ENCODE data around the gene ZSCAN21. TPM values are rescaled to one million over a fixed set of nuclear protein-coding genes. Genes with fewer than 3 reads are reported as not detected.

The ZSCAN21 gene
- total RNA-seq, 2 experiments from 2014 or later, result 2.0 to 2.7 TPM

GRCh38 chr7:100074841-100075240, 25.3 kb downstream of the ZSCAN21 start:
- no peaks in the 10 kb centered on the region for H3K27me3 Mint-ChIP-seq
- H3K9me3 Mint-ChIP-seq, result peaks cover 10% of the 10 kb centered on the region
- Histone ChIP-seq H3K4me1 (ENCODE audit: insufficient read depth, low read length) (peaks cover 9% of the 10 kb centered on the region), H3K36me3 (ENCODE audit: insufficient read depth, low read length) (peaks cover 90% of the 10 kb centered on the region), H3K27ac (ENCODE audit: low read depth in 1 of 2, low read length in 2 of 2) (no peak overlapping the region), H3K4me3 (ENCODE audit: low read length) (no peak overlapping the region), H3K9me3 (ENCODE audit: control insufficient read depth in 1 of 2, insufficient read depth in 1 of 2, low read length in 2 of 2) (peaks cover 22 to 31% of the 10 kb centered on the region in 2 experiments), H3K27me3 (ENCODE audit: control insufficient read depth in 1 of 2, insufficient read depth in 2 of 2, low read length in 2 of 2) (no peaks in the 10 kb centered on the region)
- H3K27ac Mint-ChIP-seq, result no peak overlapping the region
- H3K4me1 Mint-ChIP-seq (ENCODE audit: low read depth), result peaks cover 9% of the 10 kb centered on the region
- POLR2A ChIA-PET, result no interaction called here
- ATAC-seq (ENCODE audit: poor library complexity), result no peak
- H3K36me3 Mint-ChIP-seq (ENCODE audit: low read depth), result peaks cover 90% of the 10 kb centered on the region
- no peak overlapping the region for H3K4me3 Mint-ChIP-seq
- TF ChIP-seq CTCF (IDR thresholded peaks at IDR 0.05), result no peak
- no peak for DNase-seq
- CTCF ChIA-PET, result no interaction called here
- intact Hi-C loops (cut with DNase I, micrococcal nuclease), result no loop called here

GRCh38 chr7:100075418-100075817, 25.8 kb downstream of the ZSCAN21 start:
- Mint-ChIP-seq H3K9me3 (peaks cover 10% of the 10 kb centered on the region), H3K4me1 (ENCODE audit: low read depth) (peaks cover 14% of the 10 kb centered on the region), H3K27me3 (no peaks in the 10 kb centered on the region), H3K27ac (no peak overlapping the region), H3K36me3 (ENCODE audit: low read depth) (peaks cover 88% of the 10 kb centered on the region), H3K4me3 (no peak overlapping the region)
- ChIA-PET CTCF (interaction anchor here (0.8 kb wide), 1 partner anchor 54 kb away, joined by 3 read pairs; no protein-coding TSS in a partner anchor), POLR2A (no interaction called here)
- ATAC-seq (ENCODE audit: poor library complexity) (no peak), DNase-seq (no peak)
- no peak overlapping the region for H3K4me3 ChIP-seq (ENCODE audit: low read length)
- intact Hi-C loops (cut with DNase I, micrococcal nuclease), result no loop called here
- peaks cover 16 to 27% of the 10 kb centered on the region in 2 experiments for H3K9me3 ChIP-seq (ENCODE audit: control insufficient read depth in 1 of 2, insufficient read depth in 1 of 2, low read length in 2 of 2)
- H3K27ac ChIP-seq (ENCODE audit: low read depth in 1 of 2, low read length in 2 of 2), result no peak overlapping the region
- no peaks in the 10 kb centered on the region for H3K27me3 ChIP-seq (ENCODE audit: control insufficient read depth in 1 of 2, insufficient read depth in 2 of 2, low read length in 2 of 2)
- H3K36me3 ChIP-seq (ENCODE audit: insufficient read depth, low read length), result peaks cover 84% of the 10 kb centered on the region
- H3K4me1 ChIP-seq (ENCODE audit: insufficient read depth, low read length), result peaks cover 13% of the 10 kb centered on the region
- TF ChIP-seq CTCF (IDR thresholded peaks at IDR 0.05), result no peak

DNA sequence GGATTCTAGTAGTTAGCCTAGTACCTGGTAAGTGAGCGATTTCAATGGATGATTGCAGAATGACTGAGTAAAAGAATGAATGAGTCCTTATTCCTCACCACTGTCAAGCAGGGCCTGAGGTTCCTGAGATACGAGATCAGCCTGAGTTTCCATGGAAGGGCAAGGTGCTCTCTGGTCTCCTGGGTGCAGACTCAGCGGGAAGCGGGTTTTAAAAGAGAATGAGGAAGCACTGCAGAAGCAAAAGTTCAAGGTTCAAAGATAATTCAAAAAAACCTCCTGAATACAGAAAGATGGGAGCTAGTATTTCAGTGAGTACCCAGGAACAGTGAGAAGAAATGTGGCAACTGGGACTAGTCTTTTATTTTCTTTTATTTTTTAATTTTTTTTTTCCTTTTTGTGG, 27.6 kb downstream of the ZSCAN21 start:
- ChIA-PET CTCF (no interaction called here), POLR2A (no interaction called here)
- peaks cover 6 to 9% of the 10 kb centered on the region in 2 experiments for H3K9me3 ChIP-seq (ENCODE audit: control insufficient read depth in 1 of 2, insufficient read depth in 1 of 2, low read length in 2 of 2)
- no peak for TF ChIP-seq CTCF (IDR thresholded peaks at IDR 0.05)
- Mint-ChIP-seq H3K27ac (no peak overlapping the region), H3K4me1 (ENCODE audit: low read depth) (peaks cover 30% of the 10 kb centered on the region), H3K4me3 (peak overlapping the region; percentile 58), H3K27me3 (no peaks in the 10 kb centered on the region), H3K36me3 (ENCODE audit: low read depth) (peaks cover 85% of the 10 kb centered on the region), H3K9me3 (peaks cover 5% of the 10 kb centered on the region)
- no peak overlapping the region for H3K27ac ChIP-seq (ENCODE audit: low read depth in 1 of 2, low read length in 2 of 2)
- DNase-seq (no peak), ATAC-seq (ENCODE audit: poor library complexity) (no peak)
- H3K27me3 ChIP-seq (ENCODE audit: control insufficient read depth in 1 of 2, insufficient read depth in 2 of 2, low read length in 2 of 2), result no peaks in the 10 kb centered on the region
- peaks cover 25% of the 10 kb centered on the region for H3K4me1 ChIP-seq (ENCODE audit: insufficient read depth, low read length)
- intact Hi-C loops (cut with DNase I, micrococcal nuclease), result no loop called here
- no peak overlapping the region for H3K4me3 ChIP-seq (ENCODE audit: low read length)
- peaks cover 67% of the 10 kb centered on the region for H3K36me3 ChIP-seq (ENCODE audit: insufficient read depth, low read length)

Data from CD4-positive, alpha-beta T cell (primary cell).